Stimulated activated CD8-positive, alpha-beta memory T cell treated with anti-CD3 and anti-CD28 coated beads, Interleukin-2, amount 100 ng/mL, for 1 hour (primary cell): ENCODE results near the gene ZNRF2.
"Not testable (repeated sequence)": the region's sequence is repeated elsewhere in the genome, so short reads cannot be mapped to it uniquely, and the experiment has no call there.

Source experiments
- DNase-seq, 2 donors: peaks; one replicate each; pipeline ENCODE4 v3.0.0-alpha.2; 2020; ENCODE audit warnings: low read depth in 2 of 2

Gene ZNRF2

GRCh38 chr7:30287625-30288024, 3.2 kb downstream of the ZNRF2 start:
- not testable (repeated sequence) for DNase-seq

GRCh38 chr7:30289634-30290033, 5.2 kb downstream of the ZNRF2 start:
- not testable (repeated sequence) for DNase-seq

- not testable (repeated sequence) for DNase-seq
These were observed 5.9 kb downstream of the ZNRF2 start for GRCh38 chr7:30290317-30290716.

GRCh38 chr7:30292416-30293038, 8.1 kb downstream of the ZNRF2 start:
- not testable (repeated sequence) for DNase-seq

- DNase-seq, result not testable (repeated sequence)
These were observed 11.9 kb downstream of the ZNRF2 start for GRCh38 chr7:30296304-30296703.

- DNase-seq, result not testable (repeated sequence)
These were observed 13.1 kb downstream of the ZNRF2 start for GRCh38 chr7:30297499-30297898.

GRCh38 chr7:30298409-30298808, 14.0 kb downstream of the ZNRF2 start:
- DNase-seq, result not testable (repeated sequence)

- DNase-seq, result no peak
These were observed 17.4 kb downstream of the ZNRF2 start for GRCh38 chr7:30301751-30302150.

- no peak for DNase-seq
These were observed 18.4 kb downstream of the ZNRF2 start for GRCh38 chr7:30302656-30303311.

GRCh38 chr7:30303312-30304039, 19.1 kb downstream of the ZNRF2 start:
- DNase-seq, result no peak

- no peak for DNase-seq
These were observed 19.9 kb downstream of the ZNRF2 start for GRCh38 chr7:30304177-30304884.

- DNase-seq, result no peak
These were observed 22.6 kb downstream of the ZNRF2 start for GRCh38 chr7:30306976-30307375.

- DNase-seq, result no peak
These were observed 24.0 kb downstream of the ZNRF2 start for GRCh38 chr7:30308389-30308788.

GRCh38 chr7:30309302-30309701, 24.9 kb downstream of the ZNRF2 start:
- no peak for DNase-seq

- DNase-seq, result no peak
These were observed 25.5 kb downstream of the ZNRF2 start for GRCh38 chr7:30309842-30310435.

- no peak for DNase-seq
These were observed 26.4 kb downstream of the ZNRF2 start for GRCh38 chr7:30310674-30311362.

- DNase-seq, result no peak
These were observed 27.8 kb downstream of the ZNRF2 start for GRCh38 chr7:30312178-30312577.

GRCh38 chr7:30313348-30313747, 29.0 kb downstream of the ZNRF2 start:
- DNase-seq, result no peak

GRCh38 chr7:30313793-30314192, 29.4 kb downstream of the ZNRF2 start:
- no peak for DNase-seq

- DNase-seq, result no peak
These were observed 31.2 kb downstream of the ZNRF2 start for GRCh38 chr7:30315589-30315988.

GRCh38 chr7:30320392-30320791, 36.0 kb downstream of the ZNRF2 start:
- no peak for DNase-seq
